Fibroblast of skin of left quadriceps (primary cell): Measurements from ENCODE around the gene ZNF358.
"Not testable (repeated sequence)": the region's sequence is repeated elsewhere in the genome, so short reads cannot be mapped to it uniquely, and the experiment has no call there.

Experiments
- DNase-seq, 2 experiments: peaks; one replicate each; pipeline ENCODE4 v3.0.0-alpha.2; 2013; ENCODE audit warnings: low read depth in 2 of 2

The ZNF358 gene

DNA sequence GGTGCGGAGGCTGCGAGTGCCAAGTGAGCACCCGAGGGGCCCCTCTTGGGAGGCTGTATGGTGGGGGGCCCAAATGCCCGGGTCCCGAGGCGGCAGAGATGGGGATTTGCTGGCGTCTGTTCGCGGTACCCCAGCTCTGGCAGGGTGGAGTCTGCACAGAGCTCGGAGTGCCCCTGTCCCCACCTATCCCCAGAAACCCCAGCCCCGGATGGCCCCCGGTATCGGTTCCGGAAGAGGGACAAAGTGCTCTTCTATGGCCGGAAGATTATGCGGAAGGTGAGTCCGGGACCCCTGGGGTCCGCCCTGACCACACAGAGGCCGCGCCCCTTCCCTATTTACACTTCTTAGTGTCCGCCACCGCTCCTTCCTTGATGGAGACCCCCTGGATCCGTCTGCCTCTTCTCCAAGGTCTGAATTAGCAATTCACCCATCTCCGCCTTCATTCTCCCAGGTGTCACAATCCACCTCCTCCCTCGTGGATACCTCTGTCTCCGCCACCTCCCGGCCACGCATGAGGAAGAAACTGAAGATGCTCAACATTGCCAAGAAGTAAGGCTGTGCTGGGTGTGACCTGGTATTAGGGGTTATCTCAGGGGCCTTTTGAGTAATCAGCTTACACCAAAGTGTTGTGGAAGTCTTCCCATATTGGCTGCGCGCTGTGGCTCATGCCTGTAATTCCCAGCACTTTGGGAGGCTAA lies 20.2 kb downstream of the ZNF358 start:
- no peak for DNase-seq

GRCh38 chr19:7538990-7539389 lies 23.1 kb downstream of the ZNF358 start:
- not testable (repeated sequence) for DNase-seq

DNA sequence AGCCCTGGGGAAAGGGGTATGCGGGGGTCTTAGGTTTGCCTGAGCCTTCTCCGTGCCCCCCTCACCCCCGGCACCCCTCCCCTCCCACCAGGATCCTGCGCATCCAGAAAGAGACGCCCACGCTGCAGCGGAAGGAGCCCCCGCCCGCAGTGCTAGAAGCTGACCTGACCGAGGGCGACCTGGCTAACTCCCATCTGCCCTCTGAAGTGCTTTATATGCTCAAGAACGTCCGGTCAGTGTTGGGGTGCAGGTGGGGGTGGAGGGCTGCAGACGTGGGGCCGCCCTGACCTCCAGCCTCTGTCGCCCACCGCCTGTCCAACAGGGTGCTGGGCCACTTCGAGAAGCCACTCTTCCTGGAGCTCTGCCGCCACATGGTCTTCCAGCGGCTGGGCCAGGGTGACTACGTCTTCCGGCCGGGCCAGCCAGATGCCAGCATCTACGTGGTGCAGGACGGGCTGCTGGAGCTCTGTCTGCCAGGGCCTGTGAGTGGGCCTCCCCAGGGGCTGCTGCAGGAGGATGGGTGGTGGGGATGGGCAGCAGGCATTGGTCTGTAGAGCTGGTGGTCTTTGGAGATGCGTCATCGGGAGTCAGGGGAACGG lies 24.0 kb downstream of the ZNF358 start:
- DNase-seq = no peak

DNA sequence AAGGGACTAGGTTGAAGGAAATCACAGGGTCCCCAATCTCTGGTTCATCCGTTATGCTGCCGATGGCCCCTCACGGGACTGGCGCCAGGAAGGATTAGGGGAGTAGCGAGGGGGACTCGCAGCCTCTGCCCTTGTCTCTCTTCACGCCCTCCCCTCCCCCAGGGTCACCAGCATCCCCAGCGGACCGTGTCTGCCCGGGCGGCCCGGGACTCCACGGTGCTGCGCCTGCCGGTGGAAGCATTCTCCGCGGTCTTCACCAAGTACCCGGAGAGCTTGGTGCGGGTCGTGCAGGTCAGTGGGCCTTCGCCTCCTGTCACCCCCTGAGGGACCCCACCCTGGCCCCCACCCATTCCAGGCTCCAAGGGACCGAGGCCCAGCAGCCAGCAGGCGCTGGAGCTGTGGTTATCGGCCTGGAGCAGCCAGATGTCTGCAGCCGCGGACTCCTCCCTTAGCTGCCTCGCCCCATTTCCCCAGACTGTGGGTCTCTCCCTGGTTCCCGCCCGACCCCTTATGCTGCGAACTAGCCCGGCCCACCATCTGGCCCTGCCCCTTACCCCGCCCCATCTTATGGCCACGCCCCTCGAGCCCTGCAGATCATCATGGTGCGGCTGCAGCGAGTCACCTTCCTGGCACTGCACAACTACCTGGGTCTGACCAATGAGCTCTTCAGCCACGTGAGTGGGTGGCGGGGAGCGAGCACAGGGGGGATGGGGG lies 25.0 kb downstream of the ZNF358 start:
- DNase-seq = no peak

DNA sequence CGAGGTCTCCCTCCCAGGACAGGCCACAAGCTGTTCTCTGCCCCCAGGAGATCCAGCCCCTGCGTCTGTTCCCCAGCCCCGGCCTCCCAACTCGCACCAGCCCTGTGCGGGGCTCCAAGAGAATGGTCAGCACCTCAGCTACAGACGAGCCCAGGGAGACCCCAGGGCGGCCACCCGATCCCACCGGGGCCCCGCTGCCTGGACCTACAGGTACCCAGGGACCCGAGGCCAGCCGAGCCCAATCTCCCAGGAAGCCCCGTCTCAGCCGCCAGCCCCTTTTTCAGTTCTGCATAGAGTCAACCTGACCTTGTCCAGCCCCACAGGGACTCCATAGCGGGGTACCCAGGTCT lies 25.5 kb downstream of the ZNF358 start:
- DNase-seq = no peak

- no peak for DNase-seq
Observed at GRCh38 chr19:7541828-7542443, 26.0 kb downstream of the ZNF358 start.

- DNase-seq = no peak
Observed at GRCh38 chr19:7542556-7543348, 26.8 kb downstream of the ZNF358 start.

- DNase-seq = no peak
Observed at GRCh38 chr19:7544626-7545025, 28.7 kb downstream of the ZNF358 start.

- no peak for DNase-seq
Observed at GRCh38 chr19:7545300-7545699, 29.4 kb downstream of the ZNF358 start.

- no peak for DNase-seq
Observed at GRCh38 chr19:7545904-7546303, 30.0 kb downstream of the ZNF358 start.

DNA sequence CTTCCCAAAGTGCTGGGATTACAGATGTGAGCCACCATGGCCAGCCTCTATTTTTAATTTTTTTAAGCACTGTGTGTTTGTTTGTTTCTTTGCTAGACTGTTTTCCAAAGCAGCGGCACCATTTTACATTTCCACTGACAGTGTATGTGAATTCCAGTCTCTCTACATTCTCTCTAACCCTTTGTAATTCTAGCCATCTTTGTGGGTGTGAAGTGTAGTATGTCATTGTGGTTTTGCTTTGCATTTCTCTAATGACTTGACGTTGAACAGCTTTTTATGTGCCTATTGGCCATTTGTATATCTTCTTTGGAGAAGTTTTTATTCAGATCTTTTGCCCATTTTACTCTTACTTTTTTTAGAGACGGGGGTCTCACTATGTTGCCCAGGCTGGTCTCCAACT lies 31.3 kb downstream of the ZNF358 start:
- no peak for DNase-seq

DNA sequence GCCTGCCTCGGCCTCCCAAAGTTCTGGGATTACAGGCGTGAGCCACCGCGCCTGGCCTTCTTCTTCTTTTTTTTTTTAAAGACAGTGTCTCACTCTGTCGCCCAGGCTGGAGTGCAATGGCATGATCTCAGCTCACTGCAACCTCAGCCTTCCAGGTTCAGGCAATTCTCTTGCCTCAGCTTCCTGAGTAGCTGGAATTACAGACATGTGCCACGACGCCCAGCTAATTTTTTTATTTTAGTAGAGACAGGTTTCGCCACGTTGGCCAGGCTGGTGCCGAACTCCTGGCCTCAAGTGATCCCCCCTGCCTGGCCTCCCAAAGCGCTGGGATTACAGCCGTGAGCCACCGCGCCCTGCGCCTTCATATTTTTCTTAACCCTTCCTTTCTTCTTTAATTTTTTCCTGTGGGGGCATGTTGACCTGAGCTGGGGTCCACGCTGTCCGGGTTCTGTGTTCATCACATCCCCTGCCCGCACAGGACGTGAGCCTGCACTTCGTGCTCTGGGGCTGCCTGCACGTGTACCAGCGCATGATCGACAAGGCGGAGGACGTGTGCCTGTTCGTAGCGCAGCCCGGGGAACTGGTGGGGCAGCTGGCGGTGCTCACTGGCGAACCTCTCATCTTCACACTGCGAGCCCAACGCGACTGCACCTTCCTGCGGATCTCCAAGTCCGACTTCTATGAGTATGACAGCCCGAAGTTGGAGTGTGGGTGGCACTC lies 33.7 kb downstream of the ZNF358 start:
- no peak for DNase-seq

DNA sequence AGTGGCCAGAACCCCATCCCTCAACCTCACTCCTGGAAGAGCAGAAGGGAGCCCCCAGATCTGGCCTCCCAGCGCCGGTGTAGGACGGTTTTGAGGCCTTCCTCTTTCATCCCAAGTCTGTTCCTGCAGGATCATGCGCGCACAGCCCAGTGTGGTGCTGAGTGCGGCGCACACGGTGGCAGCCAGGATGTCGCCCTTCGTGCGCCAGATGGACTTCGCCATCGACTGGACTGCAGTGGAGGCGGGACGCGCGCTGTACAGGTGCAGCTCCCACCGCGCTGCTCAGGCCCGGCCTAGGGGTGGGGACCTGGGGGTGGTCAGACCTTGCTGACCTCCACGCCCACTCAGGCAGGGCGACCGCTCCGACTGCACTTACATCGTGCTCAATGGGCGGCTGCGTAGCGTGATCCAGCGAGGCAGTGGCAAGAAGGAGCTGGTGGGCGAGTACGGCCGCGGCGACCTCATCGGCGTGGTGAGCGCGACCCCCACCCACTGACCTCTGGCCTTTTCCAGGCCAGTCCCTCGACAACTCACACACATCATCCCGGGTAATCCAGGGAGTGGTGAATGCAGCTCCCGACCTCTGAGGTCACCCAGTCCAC lies 34.4 kb downstream of the ZNF358 start:
- no peak for DNase-seq

DNA sequence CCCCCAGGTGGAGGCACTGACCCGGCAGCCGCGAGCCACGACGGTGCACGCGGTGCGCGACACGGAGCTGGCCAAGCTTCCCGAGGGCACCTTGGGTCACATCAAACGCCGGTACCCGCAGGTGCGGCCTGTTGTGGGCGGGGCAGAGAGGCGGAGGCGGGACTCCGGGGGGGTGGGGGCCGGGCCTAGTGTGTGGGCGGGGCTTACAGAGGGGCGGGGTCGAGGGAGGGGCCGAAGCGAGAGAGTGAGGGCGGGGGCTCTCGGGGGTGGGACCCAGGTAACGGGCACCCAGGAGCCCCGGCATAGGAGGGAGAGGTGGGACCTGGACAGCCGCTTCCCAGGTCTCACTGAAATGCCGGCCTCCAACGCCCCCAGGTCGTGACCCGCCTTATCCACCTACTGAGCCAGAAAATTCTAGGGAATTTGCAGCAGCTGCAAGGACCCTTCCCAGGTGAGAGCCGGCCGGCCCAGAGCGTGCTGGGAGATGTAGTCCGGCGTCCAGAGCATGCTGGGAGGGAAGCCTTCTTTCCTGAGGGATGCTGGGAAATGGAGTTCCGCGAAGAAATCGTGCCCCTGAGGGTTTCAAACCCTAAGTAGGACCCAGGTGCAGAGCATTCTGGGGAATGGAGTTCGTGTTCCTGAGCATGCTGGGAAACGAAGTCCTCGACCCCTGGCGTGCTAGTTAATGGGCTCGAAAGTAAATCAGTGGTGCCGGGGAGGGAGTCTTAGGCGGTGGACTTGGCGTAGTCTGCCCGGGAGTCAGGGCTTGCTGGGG lies 35.3 kb downstream of the ZNF358 start:
- DNase-seq = no peak

DNA sequence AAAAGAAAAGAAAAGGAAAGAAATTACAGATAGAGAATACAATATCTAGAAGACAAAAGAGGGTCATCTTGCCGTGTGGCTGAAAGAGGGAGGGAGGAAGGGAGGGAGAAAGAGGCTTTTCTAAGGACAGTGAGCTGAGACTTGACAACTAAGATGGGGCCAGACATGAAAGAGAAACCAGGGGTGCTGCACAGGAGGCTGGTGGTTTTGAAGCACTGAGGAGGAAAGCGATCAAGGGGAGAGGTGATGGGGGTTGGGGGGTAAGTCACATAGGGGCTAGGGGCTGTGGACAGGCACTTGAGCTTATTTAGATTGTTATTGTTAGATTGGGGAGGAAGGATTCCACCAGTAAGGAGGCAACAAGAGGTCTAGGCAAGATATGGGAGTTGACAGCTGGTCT lies 36.9 kb downstream of the ZNF358 start:
- DNase-seq = no peak

DNA sequence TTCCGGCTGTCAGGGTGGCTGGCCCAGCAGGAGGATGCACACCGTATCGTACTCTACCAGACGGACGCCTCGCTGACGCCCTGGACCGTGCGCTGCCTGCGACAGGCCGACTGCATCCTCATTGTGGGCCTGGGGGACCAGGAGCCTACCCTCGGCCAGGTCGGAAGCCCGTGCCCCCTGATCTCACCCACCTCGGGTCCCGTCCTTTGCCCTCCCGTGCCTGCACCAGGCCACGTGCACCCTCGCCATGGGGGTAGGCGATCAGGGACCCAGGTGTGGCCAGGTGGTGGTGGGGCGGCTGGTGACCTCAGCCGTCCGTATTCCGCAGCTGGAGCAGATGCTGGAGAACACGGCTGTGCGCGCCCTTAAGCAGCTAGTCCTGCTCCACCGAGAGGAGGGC lies 38.7 kb downstream of the ZNF358 start:
- no peak for DNase-seq

DNA sequence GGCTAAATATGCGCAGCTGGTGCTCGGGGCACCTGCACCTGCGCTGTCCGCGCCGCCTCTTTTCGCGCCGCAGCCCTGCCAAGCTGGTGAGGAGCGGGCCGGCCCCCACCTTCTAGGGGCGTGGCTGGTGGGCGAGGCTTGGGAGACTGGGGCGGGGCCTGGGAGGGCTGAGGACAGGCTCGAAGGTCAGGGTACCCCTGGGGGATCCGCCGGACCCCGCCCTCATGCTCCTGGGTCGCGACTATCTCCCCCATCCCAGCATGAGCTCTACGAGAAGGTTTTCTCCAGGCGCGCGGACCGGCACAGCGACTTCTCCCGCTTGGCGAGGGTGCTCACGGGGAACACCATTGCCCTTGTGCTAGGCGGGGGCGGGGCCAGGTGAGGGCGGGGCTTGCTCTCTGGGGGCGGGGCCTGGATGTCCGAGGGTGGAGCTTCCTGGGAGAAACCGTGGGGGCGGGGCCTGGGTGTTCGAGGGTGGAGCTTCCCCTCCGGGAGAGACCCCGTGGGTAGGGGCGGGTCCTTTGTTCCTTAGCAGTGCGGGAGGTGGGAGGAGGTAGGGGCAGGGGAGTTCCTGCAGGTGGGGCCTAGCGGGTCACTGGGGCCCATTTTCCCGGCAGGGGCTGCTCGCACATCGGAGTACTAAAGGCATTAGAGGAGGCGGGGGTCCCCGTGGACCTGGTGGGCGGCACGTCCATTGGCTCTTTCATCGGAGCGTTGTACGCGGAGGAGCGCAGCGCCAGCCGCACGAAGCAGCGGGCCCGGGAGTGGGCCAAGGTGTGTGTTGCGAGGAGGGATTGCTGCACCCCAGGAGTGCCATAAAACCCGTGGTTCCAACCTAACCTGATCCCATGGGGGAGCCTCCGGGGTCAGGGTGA lies 39.3 kb downstream of the ZNF358 start:
- no peak for DNase-seq

DNA sequence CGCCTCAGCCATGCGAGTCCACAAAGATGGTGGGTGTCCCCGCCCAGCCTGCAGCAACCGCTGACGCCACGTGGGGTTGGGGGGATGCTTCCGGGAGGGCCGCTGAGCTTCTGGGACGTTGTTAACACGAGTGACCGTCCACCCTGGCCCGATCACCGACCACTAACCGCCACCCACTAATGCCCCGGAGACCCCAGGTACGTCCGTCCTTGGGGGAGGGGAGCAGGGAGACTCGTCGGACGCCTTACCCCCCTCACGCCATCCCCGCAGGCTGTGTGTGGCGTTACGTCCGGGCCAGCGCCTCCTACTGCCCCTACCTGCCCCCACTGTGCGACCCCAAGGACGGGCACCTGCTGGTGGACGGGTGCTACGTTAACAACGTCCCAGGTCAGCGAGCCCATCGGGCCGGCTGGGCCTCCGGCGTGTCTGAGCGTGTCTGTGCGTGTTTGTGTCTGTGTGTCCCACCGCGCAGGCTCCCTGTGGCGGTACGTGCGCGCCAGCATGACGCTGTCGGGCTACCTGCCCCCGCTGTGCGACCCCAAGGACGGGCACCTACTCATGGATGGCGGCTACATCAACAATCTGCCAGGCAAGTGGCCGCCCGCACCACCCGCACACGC lies 40.9 kb downstream of the ZNF358 start:
- DNase-seq = no peak

GRCh38 chr19:7558667-7559066 lies 42.8 kb downstream of the ZNF358 start:
- DNase-seq = no peak
